ENCODE data around the gene VPS33A. TPM values are rescaled to one million over a fixed set of nuclear protein-coding genes. Genes with fewer than 3 reads are reported as not detected.

VPS33A gene
- total RNA-seq, 2 experiments from 2014 or later, result 19.7 to 21.4 TPM

DNA sequence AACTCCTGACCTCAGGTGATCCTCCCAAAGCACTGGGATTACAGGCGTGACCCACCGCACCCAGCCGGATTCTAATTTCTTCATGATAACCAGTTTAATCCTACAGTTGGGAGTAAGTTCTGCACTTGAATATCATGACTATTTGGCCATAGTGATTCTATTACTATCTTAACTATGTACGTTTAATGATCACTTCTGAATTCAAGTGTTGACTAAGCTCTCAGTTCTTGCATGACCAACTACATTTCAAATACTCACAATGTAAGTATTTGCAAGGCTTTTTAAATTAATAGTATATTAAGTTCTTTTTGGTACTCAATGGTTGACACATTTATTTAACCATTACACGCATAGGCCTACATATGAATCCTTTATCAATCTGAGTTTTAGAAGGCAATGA is 17.4 kb upstream of the VPS33A start:
- H3K4me3 Mint-ChIP-seq, result no peak overlapping the region
- TF ChIP-seq, protein P1, sequence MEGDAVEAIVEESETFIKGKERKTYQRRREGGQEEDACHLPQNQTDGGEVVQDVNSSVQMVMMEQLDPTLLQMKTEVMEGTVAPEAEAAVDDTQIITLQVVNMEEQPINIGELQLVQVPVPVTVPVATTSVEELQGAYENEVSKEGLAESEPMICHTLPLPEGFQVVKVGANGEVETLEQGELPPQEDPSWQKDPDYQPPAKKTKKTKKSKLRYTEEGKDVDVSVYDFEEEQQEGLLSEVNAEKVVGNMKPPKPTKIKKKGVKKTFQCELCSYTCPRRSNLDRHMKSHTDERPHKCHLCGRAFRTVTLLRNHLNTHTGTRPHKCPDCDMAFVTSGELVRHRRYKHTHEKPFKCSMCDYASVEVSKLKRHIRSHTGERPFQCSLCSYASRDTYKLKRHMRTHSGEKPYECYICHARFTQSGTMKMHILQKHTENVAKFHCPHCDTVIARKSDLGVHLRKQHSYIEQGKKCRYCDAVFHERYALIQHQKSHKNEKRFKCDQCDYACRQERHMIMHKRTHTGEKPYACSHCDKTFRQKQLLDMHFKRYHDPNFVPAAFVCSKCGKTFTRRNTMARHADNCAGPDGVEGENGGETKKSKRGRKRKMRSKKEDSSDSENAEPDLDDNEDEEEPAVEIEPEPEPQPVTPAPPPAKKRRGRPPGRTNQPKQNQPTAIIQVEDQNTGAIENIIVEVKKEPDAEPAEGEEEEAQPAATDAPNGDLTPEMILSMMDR (IDR thresholded peaks at IDR 0.05), result no peak
- DNase-seq (no peak), ATAC-seq (no peak)
- no peak overlapping the region for H3K27ac Mint-ChIP-seq
- H3K4me1 Mint-ChIP-seq (ENCODE audit: low read depth), result no peaks in the 10 kb centered on the region
- POLR2A ChIA-PET, result no interaction called here
- CTCF ChIA-PET, result no interaction called here
- intact Hi-C loops (cut with micrococcal nuclease), result no loop called here
- peaks cover 1% of the 10 kb centered on the region for H3K36me3 Mint-ChIP-seq (ENCODE audit: low read depth)
- H3K9me3 Mint-ChIP-seq, result no peaks in the 10 kb centered on the region
- no peaks in the 10 kb centered on the region for H3K27me3 Mint-ChIP-seq

DNA sequence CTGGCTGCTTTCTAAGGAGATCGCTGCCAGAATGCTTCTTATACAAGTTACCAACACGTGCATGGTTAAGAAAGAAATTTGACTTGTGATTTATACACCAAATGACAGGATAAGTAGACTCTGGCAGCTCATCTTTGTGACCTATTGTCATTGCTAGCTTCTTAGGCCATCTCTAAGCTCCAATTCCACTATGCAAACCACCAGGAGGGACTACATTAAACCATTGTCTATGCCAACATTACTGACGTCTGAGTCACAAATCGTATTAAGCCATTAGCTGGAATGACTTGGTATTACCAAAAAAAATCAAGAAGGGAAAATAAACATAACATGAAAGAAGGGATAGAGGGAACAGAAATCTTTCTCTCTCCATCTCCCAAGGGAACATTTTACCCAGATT is 15.8 kb upstream of the VPS33A start:
- Mint-ChIP-seq H3K27me3 (no peaks in the 10 kb centered on the region), H3K4me1 (ENCODE audit: low read depth) (no peaks in the 10 kb centered on the region), H3K4me3 (no peak overlapping the region), H3K9me3 (no peaks in the 10 kb centered on the region), H3K27ac (no peak overlapping the region), H3K36me3 (ENCODE audit: low read depth) (peaks cover 1% of the 10 kb centered on the region)
- TF ChIP-seq, protein P1 (IDR thresholded peaks at IDR 0.05), result no peak
- ChIA-PET POLR2A (no interaction called here), CTCF (interaction anchor here (0.7 to 1.3 kb wide), 2 partner anchors 74 to 383 kb away, joined by 3 to 5 read pairs; no protein-coding TSS in a partner anchor)
- ATAC-seq, result no peak
- intact Hi-C loops (cut with micrococcal nuclease), result no loop called here
- no peak for DNase-seq

- TF ChIP-seq, protein P1 (IDR thresholded peaks at IDR 0.05), result no peak
- ATAC-seq (no peak), DNase-seq (no peak)
- Mint-ChIP-seq H3K4me3 (no peak overlapping the region), H3K9me3 (no peaks in the 10 kb centered on the region), H3K27me3 (no peaks in the 10 kb centered on the region), H3K4me1 (ENCODE audit: low read depth) (no peaks in the 10 kb centered on the region), H3K36me3 (ENCODE audit: low read depth) (peaks cover 6% of the 10 kb centered on the region), H3K27ac (no peak overlapping the region)
- intact Hi-C loops (cut with micrococcal nuclease), result no loop called here
- CTCF ChIA-PET, result interaction anchor here (1.6 kb wide), 1 partner anchor 10 kb away, joined by 4 read pairs; the partner anchor contains the start of gene VPS33A
- POLR2A ChIA-PET, result interaction anchor here (0.5 to 1.0 kb wide), 3 partner anchors 21 to 348 kb away, joined by 3 read pairs; no protein-coding TSS in a partner anchor
Measured at GRCh38 chr12:122276242-122276641, 9.9 kb upstream of the VPS33A start.

- Mint-ChIP-seq H3K27ac (no peak overlapping the region), H3K4me1 (ENCODE audit: low read depth) (no peaks in the 10 kb centered on the region), H3K27me3 (no peaks in the 10 kb centered on the region), H3K4me3 (no peak overlapping the region), H3K36me3 (ENCODE audit: low read depth) (peaks cover 4% of the 10 kb centered on the region), H3K9me3 (no peaks in the 10 kb centered on the region)
- CTCF ChIA-PET, result interaction anchor here (1.6 kb wide), 1 partner anchor 9 kb away, joined by 4 read pairs; the partner anchor contains the start of gene VPS33A
- ATAC-seq, result no peak
- TF ChIP-seq, protein P1 (IDR thresholded peaks at IDR 0.05), result no peak
- intact Hi-C loops (cut with micrococcal nuclease), result no loop called here
- POLR2A ChIA-PET, result interaction anchor here (0.5 to 1.0 kb wide), 2 partner anchors 22 to 122 kb away, joined by 3 read pairs; no protein-coding TSS in a partner anchor
- DNase-seq, result no peak
Measured at GRCh38 chr12:122275459-122275858, 9.2 kb upstream of the VPS33A start.

DNA sequence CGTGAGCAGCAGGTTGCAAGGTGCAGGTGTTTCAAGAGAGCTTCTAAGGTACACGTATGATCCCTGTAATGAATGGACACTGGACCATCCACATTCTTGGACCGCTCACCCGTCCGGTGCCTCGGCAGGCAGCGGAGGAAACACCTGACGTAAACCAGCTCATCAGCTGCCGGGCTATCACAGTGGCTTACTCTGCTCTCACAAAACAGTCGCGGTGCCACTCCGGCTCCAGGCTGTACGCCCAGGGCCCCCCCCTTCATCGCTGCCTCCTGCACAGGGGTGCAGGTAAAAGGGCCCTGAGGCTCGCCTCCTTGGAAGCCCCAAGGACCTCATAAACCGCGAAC is 436 bp downstream of the VPS33A start:
- DNase-seq (peak; percentile 53), ATAC-seq (peak; percentile 52)
- peak overlapping the region; percentile 97 for H3K4me3 Mint-ChIP-seq
- peaks cover 13% of the 10 kb centered on the region for H3K36me3 Mint-ChIP-seq (ENCODE audit: low read depth)
- intact Hi-C loops (cut with micrococcal nuclease), result no loop called here
- H3K9me3 Mint-ChIP-seq, result no peaks in the 10 kb centered on the region
- TF ChIP-seq, protein P1 (IDR thresholded peaks at IDR 0.05), result no peak
- H3K27me3 Mint-ChIP-seq, result peaks cover 2% of the 10 kb centered on the region
- H3K27ac Mint-ChIP-seq, result peak overlapping the region; percentile 99
- ChIA-PET POLR2A (no interaction called here), CTCF (interaction anchor here (0.7 to 1.6 kb wide), 3 partner anchors 9 to 21 kb away, joined by 3 to 4 read pairs (median 3); no protein-coding TSS in a partner anchor)
- peaks cover 15% of the 10 kb centered on the region for H3K4me1 Mint-ChIP-seq (ENCODE audit: low read depth)

Measured in activated CD8-positive, alpha-beta T cell treated with anti-CD3 and anti-CD28 coated beads for 36 hours (primary cell).